Measurements from ENCODE around the gene RP9.
A peak's percentile ranks its signal among the peaks of the same experiment; 100 is the strongest.

Gene RP9

DNA sequence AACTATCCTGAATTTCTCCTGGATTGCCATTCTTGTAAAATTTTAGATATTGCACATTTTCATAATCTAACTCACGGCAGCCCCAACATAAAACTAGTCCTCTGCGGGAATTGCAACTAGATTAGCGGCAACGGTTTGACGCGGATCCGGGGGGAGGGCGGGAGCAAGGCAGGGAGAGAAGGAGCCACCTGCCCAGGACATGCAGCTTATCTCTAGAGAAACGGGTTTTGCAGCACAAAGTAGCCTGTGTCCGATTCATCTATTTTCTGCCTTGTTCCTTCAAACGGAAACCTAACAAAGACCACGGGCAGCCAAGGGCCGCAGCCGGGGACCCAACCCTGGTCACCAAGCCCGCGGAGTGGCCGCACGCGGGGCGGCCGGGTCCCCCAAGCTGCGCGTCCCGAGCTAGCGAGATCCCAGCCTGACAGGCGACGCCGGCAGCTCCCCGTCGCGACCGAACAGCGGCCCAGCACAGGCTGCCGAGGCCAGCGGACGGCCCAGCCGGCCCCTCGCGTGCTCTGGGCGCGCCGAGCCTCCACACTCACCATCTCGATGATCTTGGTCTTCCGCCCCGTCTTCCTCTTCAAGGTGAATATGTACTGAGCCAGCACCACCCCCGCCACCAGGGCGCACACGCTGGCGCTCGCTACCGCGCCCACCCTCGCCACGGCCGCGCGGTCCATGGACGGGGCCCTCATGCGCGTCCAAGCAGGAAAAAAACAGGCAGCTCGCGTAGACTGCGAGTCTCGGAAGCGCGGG lies 47.0 kb downstream of the RP9 start, which contains the start of gene NT5C3A:
Gene NT5C3A, minus strand, starts transcription at position 754 of the 759 bp plus-strand sequence. Its CDS starts 71 bp downstream, at position 683.
- peak; percentile 4 for DNase-seq

DNA sequence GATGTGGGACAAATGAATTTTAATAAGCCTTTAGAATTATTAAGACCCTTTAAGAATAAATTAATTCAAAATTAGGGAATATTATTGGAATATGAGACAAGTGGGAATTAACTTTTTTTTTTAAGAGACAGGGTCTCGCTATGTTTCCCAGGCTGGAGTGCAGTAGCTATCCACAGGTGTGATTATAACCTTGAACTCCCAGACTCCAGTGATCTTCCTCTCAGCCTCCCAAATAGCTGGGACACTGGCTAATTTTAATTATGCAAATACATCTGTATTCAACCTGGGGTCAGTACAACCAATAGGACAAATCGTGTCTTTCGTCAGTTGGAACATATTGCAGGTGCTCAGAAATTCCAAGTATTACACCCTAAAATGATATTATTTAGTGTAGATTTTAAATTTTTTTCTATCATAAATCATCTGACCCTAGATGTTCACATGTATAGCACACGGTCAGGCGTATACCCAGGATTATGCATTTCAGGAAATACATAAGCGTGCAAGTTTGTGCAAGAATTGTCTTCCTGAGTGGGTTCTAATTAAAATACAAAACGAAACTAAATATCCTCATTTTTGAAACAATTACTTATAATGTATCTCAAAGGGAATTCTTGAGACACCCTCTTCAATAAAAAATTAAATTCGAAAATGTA lies 47.8 kb downstream of the RP9 start:
- no peak for DNase-seq

DNA sequence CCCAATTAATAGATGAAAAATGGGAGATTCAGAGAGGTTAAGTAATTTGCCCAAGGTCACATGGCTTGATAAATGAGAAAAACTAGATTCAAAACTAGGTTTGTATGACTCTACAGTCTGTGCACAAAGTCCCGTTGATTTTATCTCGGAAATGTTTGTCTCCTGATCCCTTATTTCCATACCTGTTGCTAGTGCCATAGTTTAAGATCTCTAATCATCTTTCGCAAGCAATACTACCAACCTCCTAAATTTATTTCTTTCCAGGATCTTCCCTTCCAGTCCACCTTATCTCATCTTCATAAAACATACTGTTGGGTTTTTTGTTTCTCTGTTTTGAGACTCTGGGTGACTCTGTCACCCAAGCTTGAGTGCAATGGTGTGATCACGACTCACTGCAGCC lies 49.6 kb downstream of the RP9 start:
- no peak for DNase-seq

DNA sequence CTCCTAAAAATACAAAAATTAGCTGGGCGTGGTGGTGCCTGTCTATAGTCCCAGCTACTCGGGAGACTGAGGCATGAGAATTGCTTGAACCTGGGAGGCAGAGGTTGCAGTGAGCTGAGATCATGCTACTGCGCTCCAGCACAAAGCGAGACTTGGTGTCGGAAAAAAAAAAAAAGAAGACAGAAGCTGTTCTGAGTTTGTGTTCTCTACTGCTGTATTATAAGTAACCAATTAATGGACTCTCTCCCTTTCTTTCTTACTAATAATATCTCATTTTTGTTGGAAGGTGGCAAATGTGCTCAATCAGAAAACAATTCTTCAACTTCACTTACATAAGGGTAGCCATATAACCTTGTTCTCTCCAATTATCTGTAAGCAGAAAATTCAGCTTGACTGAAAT lies 54.0 kb downstream of the RP9 start:
- DNase-seq, result no peak

DNA sequence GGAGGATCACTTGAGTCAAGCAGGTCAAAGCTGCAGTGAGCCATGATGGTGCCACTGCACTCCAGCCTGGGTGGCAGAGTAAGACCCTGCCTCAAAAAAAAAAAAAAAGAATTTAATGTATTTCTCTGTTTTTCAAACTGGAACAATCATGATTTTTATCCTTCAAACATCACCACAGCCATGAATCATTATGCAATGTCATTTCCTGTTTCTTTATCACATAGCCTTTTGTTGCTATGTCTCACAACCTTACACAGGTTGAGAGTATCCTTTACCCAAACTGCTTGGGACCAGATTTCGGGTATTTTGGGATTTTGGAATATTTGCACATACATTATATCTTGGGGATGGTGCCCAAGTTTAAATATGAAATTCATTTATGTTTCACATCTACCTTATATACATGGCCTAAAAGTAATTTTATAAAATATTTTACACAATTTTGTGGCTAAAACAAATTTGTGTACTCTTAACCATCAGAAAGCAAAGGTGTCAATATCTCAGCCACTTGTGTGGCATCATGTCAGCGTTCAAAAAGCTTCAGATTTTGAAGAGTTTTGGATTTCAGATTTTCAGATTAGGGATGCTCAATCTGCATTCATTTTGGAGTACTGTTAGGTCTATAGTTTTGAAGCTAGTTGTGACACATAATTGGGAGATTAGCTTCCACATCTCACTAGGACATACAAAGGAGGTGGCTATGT lies 54.8 kb downstream of the RP9 start:
- DNase-seq, result peak; percentile 6

DNA sequence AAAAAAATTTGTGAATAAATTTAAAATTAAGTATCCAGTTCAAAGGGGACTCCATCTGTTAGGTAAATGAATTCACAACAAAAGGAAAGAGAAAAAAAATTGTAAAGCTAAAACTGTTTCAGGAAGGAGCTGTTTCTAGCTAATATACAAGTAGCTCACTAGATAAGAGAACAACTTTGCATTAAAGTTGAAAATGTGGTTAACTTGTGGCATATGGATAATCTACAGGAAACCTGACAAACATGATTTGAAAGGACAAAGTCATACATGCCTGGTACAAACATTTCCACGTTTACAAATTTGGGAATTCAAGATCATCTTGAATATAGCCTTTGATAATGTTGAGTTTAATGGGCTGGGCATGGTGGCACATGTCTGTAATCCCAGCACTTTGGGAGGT lies 55.5 kb downstream of the RP9 start:
- DNase-seq, result no peak

DNA sequence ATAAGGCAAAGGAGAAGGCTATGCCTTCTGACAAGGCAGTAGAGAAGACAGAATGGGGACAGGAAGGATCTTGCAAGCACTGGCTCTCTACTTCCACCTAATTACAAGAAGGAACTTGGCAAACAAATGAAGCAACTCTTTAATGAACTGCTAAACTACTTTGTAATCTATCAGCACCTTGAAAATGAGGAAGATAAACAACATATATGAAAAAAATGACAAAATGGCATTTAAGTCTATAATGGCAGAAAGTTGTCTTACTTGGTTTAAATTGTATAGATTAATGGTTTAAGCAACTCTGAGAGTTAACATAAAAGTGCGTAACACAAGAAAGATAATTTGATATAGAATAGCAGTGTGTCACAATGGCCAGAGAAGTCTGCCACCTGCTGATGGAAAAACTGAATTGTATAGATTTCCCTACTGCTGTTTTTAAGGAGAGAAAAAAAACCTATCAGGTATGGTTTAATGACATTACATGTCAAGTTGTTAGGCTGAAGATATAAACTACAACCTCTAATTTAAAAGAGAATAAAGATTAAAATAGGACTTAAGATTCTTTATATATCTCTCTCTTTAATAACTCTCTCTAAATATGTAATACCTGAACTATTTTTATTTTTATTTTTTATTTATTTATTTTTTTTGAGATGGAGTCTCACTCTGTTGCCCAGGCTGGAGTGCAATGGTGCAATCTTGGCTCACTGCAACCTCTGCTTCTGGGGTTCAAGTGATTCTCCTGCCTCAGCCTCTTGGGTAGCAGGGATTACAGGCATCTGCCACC lies 58.5 kb downstream of the RP9 start:
- DNase-seq, result peak; percentile 53

DNA sequence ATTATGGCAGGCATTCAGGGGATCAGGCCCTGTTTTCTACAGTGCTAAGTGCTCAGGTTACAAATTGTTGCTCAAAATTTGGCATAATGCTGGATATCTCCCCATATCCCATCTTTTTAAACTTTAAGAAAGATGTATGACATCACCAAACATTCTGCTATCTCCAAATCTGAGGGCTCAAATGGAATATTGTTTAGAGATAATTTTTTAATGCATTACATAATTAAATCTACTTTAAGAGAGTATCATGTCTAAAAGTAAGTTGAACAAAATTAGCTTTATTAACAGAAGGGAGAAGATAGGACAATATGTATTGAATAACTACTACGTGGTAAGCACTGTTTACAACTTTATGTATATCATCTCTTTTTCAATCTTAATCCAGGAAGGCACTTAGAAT lies 60.5 kb downstream of the RP9 start:
- DNase-seq, result no peak

DNA sequence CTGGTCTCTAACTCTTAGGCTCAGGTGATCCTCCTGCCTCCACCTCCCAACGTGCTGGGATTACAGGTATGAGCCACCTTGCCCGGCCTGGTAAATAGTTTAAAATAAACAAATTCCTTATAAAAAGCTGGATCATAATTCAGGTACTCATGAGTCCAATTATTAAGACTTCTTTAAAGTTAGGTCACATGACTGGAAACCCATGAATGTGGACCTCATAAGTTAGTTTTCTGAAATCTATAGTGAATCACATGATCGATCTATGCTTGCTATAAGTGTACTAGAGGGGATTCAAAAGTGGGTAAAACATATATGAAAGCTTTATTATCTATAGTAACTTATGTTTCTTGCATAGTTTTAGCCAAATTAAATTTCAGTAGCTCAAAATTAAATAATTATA lies 60.9 kb downstream of the RP9 start:
- no peak for DNase-seq

DNA sequence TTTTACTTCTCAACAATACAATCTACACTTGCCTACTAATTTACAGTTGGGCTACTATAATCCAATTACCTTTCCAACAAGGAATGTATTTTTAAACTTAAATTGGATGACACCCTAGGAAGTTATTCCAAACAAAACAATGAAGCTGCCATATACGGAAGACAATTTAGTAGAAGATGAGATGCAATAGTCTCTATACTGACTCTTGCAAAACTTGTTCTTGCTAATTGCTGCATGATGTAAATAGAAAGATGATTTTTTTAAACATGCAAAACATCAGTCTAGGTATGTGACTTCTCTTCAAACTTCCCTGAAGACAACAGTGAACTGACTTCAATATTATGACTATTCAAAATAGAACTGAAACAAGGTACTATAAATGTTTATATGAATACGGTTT lies 64.2 kb downstream of the RP9 start:
- peak; percentile 48 for DNase-seq
